Erythroblast (primary cell): ENCODE measurements around the gene COX19.
"Not testable (repeated sequence)": the region's sequence is repeated elsewhere in the genome, so short reads cannot be mapped to it uniquely, and the experiment has no call there.

Experiments used
- DNase-seq, 2 experiments: peaks; one replicate each; lab custom pipeline; 2025; lab: John Stamatoyannopoulos, UW
- GATA1 ChIP-seq: IDR thresholded peaks from 2 replicates; pipeline ENCODE4 v1.6.1; 2011; ENCODE audit warnings: low read depth, mild to moderate bottlenecking, control low read depth, low read length, moderate library complexity
- POLR2A ChIP-seq: IDR thresholded peaks from 2 replicates; pipeline ENCODE4 v1.6.1; 2011; ENCODE audit warnings: mild to moderate bottlenecking, low read length

The COX19 gene

GRCh38 chr7:947391-948210 is 27.7 kb downstream of the COX19 start:
- DNase-seq, result no peak
- no peak for TF ChIP-seq POLR2A
- no peak for TF ChIP-seq GATA1

DNA sequence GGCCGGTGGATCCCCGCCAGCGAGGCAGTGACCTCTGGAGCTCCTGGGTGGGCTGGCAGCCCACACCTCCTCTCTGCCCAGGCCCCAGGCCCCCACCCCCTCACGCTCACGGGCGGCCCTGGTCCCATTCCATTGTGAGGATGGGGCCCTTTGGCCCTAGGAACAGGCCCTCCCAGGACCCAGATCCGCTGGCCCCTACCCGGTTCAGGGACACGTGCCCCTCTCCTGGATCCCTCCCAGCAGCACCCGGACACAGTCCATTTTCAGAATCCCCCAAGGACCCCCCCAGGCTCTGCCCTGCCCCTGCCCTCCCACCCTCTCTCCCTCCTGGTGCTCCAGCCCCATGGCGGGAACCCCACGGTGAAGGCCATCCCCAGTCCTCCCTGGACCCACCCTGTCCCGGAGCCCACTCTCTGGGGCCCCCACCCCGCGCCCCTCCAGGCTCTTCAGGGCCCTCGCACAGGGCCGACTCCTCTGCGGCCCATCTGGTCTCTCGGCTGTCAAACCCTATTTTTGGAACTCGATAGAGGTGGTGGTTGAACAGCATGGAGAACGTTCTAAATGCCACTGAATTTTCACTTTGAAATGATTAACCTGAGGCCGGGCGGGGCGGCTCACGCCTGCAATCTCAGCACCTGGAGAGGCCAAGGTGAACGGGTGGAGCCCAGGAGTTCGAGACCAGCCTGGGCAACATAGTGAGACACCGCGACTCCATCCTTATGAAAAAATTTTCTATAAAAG is 28.9 kb downstream of the COX19 start:
- no peak for TF ChIP-seq POLR2A
- no peak for DNase-seq

DNA sequence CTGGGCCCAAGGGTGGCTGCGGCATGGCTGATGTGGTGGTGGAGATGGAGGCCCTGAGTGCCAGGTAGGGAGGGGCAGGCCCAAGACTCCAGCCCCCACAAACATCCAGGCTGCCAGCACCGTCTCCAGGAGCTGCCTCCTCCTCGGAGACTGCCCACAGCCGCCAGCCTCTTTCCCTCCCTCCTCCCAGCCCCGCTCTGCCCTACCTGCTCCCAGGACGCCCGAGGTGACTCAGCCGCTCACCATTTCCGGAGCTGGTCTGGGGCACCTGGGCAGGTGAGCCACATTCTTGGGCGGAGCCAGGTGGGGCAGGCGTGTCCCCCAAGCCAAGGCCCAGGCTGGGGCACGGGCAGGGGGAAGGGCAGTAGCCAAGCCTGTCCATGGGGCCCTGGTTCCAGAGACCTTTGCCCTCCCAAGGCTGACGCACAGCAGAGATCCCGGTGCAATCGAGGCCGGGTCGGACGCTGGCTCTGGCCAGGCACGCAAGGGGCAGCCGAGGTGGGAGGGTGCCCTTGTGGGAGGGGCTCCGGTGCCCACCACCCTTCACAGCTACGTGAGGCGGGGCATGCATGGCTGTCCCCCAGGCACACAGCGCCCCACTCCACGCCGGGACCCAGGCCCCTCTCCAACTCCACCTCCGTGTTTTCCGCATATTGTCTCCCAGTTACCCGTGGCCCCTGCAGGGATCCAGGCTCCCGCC is 29.6 kb downstream of the COX19 start:
- no peak for TF ChIP-seq POLR2A
- TF ChIP-seq GATA1, result no peak
- no peak for DNase-seq

DNA sequence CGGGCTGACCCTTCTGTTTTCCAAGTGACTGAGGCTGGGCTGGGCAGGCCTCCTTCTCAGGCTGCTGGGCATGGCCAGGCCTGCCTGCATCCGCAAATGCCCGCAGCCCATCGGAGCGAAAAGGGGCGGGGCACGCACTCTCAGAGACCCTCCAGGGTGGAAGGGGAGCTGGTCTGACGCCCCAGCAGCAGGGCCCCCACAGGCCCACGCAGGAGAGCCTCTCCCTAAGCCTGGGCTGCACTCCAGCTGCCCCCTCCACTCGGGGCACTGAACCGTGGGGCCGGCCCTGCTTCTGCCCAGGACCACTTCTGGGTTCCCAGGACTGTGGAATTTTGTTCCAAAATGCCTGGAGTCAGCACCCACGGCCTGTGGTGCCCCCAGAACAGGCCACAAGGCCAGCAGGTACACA is 30.2 kb downstream of the COX19 start:
- DNase-seq, result no peak
- TF ChIP-seq POLR2A (no peak), GATA1 (no peak)

GRCh38 chr7:944744-945143 is 30.6 kb downstream of the COX19 start:
- no peak for DNase-seq
- TF ChIP-seq GATA1, result no peak
- no peak for TF ChIP-seq POLR2A

DNA sequence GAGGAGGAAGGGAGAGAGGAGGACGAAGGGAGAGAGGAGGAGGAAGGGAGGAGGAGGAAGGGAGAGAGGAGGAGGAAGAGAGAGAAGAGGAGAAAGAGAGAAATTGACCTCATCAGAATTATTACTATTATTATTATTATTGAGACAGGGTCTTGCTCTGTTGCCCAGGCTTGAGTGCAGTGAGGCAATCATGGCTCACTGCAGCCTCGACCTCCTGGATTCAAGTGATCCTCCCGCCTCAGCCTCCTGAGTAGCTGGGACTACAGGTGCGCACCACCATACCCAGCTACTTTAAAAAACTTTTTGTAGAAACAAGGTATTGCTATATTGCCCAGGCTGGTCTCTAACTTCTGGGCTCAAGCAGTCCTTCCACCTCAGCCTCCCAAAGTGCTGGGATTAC is 31.6 kb downstream of the COX19 start:
- DNase-seq, result not testable (repeated sequence)

DNA sequence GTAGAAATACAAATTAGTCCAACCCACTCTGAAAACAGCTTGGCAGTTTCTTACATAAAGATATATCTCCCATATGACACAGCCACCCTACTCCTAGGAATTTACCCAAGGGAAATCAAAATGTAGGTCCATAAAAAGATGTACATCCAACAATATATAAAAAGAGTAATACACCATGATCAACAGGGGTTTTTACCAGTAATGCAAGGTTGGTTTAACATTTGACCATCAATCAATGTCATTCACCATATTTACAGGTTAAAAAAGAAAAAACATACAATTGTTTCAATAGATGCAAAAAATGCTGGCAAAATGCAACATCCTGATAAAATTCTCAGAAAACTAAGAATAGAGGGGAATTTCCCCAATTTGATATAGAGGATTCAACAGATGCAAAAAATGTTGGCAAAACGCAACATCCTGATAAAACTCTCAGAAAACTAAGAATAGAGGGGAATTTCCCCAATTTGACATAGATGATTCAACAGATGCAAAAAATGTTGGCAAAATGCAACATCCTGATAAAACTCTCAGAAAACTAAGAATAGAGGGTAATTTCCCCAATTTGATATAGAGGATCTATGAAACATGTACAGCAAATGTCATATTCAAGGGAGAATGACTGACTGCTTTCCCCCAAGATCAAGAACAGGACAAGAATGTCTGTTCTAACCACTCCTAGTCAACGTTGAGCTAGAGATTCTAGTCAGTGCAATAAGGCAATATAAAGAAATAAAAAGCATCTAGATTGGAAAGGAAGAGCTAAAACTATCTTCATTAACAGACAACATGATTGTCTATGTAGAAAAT is 34.5 kb downstream of the COX19 start:
- TF ChIP-seq POLR2A, result no peak
- no peak for TF ChIP-seq GATA1

GRCh38 chr7:939843-940242 is 35.5 kb downstream of the COX19 start:
- DNase-seq, result no peak
- TF ChIP-seq POLR2A (no peak), GATA1 (no peak)

More for the DNA sequence above, 34.5 kb downstream of the COX19 start:
- no peak for DNase-seq

- no peak for DNase-seq
Observed at GRCh38 chr7:938546-939185, 36.7 kb downstream of the COX19 start.

GRCh38 chr7:937856-938484 is 37.4 kb downstream of the COX19 start:
- DNase-seq, result no peak
- TF ChIP-seq GATA1, result no peak
- TF ChIP-seq POLR2A, result no peak

More at GRCh38 chr7:938546-939185, 36.7 kb downstream of the COX19 start:
- TF ChIP-seq POLR2A, result no peak
- no peak for TF ChIP-seq GATA1

- TF ChIP-seq GATA1 (no peak), POLR2A (no peak)
- DNase-seq, result no peak
Observed at GRCh38 chr7:936386-937054, 38.8 kb downstream of the COX19 start.

DNA sequence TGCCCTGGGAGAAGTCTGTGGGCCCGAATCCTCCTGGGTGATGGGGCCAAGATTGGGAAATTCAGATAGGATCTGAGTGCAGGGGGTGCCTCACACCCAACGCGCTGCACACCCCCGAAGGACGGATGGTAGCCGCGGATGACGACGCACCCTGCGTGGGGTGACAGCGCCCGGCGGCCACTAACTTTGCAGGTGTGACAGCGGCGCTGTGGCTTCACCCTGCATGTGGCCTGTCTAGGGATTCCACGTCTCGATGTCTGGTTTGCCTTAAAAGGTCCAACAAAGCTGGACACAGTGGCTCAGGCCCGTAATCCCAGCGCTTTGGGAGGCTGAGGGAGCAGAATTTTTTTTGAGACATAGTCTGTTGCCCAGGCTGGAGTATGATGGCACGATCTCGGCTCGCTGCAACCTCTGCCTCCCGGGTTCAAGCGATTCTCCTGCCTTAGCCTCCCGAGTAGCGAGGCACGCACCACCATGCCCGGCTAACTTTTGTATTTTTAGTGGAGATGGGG is 39.4 kb downstream of the COX19 start:
- no peak for TF ChIP-seq GATA1
- TF ChIP-seq POLR2A, result no peak
- DNase-seq, result no peak
